Measurements from ENCODE around the gene RTEL1.

The RTEL1 gene

GRCh38 chr20:63744574-63745423 is 86.7 kb downstream of the RTEL1 start:
- Histone ChIP-seq H3K4me1 (peaks cover 0 to 19% (median 13%) of the 10 kb centered on the region in 4 donors), H3K9me3 (no peaks in the 10 kb centered on the region), H3K36me3 (peaks cover 22 to 41% (median 23%) of the 10 kb centered on the region in 3 donors), H3K27me3 (no peaks in the 10 kb centered on the region), H3K4me3 (no peak overlapping the region), H3K27ac (no peak overlapping the region)
- intact Hi-C loops (cut with DNase I; ENCODE audit: low total_unique reads): loop anchor here (10.0 kb wide), 1 partner anchor 120 kb away; the partner anchor contains the start of gene GMEB2
- no peak for TF ChIP-seq CTCF (IDR thresholded peaks at IDR 0.05)
- DNase-seq: no peak

GRCh38 chr20:63745424-63745805 is 87.3 kb downstream of the RTEL1 start:
- no peak for DNase-seq
- Histone ChIP-seq H3K27ac (no peak overlapping the region), H3K9me3 (no peaks in the 10 kb centered on the region), H3K27me3 (no peaks in the 10 kb centered on the region), H3K4me3 (no peak overlapping the region), H3K36me3 (peaks cover 22 to 45% (median 23%) of the 10 kb centered on the region in 3 donors), H3K4me1 (peaks cover 0 to 19% (median 13%) of the 10 kb centered on the region in 4 donors)
- intact Hi-C loops (cut with DNase I; ENCODE audit: low total_unique reads): loop anchor here (10.0 kb wide), 1 partner anchor 121 kb away; the partner anchor contains the start of gene GMEB2
- TF ChIP-seq CTCF (IDR thresholded peaks at IDR 0.05): no peak
